ENCODE results near the gene PTPRN2. TPM values are rescaled to one million over a fixed set of nuclear protein-coding genes. Genes with fewer than 3 reads are reported as not detected.

The PTPRN2 gene
- total and polyA plus RNA-seq, 2 of the 13 experiments (the other 11 are each of a cell fraction or from before 2014, with no cell fraction given) = 2.5 to 24.2 TPM

GRCh38 chr7:158123214-158123613, 464.4 kb downstream of the PTPRN2 start (continued):
- TF ChIP-seq, protein P1, sequence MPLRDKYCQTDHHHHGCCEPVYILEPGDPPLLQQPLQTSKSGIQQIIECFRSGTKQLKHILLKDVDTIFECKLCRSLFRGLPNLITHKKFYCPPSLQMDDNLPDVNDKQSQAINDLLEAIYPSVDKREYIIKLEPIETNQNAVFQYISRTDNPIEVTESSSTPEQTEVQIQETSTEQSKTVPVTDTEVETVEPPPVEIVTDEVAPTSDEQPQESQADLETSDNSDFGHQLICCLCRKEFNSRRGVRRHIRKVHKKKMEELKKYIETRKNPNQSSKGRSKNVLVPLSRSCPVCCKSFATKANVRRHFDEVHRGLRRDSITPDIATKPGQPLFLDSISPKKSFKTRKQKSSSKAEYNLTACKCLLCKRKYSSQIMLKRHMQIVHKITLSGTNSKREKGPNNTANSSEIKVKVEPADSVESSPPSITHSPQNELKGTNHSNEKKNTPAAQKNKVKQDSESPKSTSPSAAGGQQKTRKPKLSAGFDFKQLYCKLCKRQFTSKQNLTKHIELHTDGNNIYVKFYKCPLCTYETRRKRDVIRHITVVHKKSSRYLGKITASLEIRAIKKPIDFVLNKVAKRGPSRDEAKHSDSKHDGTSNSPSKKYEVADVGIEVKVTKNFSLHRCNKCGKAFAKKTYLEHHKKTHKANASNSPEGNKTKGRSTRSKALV (CRISPR knock-in tag; IDR thresholded peaks at IDR 0.05) = no peak
- TF ChIP-seq ZNF564 (CRISPR knock-in tag; IDR thresholded peaks at IDR 0.05) = no peak
- TF ChIP-seq ZNF644 (CRISPR knock-in tag; IDR thresholded peaks at IDR 0.05; ENCODE audit: low read depth) = no peak
- TF ChIP-seq, protein P2, sequence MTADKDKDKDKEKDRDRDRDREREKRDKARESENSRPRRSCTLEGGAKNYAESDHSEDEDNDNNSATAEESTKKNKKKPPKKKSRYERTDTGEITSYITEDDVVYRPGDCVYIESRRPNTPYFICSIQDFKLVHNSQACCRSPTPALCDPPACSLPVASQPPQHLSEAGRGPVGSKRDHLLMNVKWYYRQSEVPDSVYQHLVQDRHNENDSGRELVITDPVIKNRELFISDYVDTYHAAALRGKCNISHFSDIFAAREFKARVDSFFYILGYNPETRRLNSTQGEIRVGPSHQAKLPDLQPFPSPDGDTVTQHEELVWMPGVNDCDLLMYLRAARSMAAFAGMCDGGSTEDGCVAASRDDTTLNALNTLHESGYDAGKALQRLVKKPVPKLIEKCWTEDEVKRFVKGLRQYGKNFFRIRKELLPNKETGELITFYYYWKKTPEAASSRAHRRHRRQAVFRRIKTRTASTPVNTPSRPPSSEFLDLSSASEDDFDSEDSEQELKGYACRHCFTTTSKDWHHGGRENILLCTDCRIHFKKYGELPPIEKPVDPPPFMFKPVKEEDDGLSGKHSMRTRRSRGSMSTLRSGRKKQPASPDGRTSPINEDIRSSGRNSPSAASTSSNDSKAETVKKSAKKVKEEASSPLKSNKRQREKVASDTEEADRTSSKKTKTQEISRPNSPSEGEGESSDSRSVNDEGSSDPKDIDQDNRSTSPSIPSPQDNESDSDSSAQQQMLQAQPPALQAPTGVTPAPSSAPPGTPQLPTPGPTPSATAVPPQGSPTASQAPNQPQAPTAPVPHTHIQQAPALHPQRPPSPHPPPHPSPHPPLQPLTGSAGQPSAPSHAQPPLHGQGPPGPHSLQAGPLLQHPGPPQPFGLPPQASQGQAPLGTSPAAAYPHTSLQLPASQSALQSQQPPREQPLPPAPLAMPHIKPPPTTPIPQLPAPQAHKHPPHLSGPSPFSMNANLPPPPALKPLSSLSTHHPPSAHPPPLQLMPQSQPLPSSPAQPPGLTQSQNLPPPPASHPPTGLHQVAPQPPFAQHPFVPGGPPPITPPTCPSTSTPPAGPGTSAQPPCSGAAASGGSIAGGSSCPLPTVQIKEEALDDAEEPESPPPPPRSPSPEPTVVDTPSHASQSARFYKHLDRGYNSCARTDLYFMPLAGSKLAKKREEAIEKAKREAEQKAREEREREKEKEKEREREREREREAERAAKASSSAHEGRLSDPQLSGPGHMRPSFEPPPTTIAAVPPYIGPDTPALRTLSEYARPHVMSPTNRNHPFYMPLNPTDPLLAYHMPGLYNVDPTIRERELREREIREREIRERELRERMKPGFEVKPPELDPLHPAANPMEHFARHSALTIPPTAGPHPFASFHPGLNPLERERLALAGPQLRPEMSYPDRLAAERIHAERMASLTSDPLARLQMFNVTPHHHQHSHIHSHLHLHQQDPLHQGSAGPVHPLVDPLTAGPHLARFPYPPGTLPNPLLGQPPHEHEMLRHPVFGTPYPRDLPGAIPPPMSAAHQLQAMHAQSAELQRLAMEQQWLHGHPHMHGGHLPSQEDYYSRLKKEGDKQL (CRISPR knock-in tag; IDR thresholded peaks at IDR 0.05; ENCODE audit: low read depth) = no peak
- TF ChIP-seq ZNF337 (CRISPR knock-in tag; IDR thresholded peaks at IDR 0.05; ENCODE audit: borderline replicate concordance, low read depth) = no peak
- TF ChIP-seq ZBTB7A (CRISPR knock-in tag; IDR thresholded peaks at IDR 0.05) = no peak
- no peak for TF ChIP-seq ZNF629 (CRISPR knock-in tag; conservative IDR thresholded peaks at IDR 0.05)
- no peak for TF ChIP-seq PLRG1 (conservative IDR thresholded peaks at IDR 0.05)
- TF ChIP-seq GTF2F1 (IDR thresholded peaks at IDR 0.05; ENCODE audit: low read length) = no peak
- no peak for TF ChIP-seq ZBTB44 (CRISPR knock-in tag; IDR thresholded peaks at IDR 0.05)
- TF ChIP-seq ZNF530 (CRISPR knock-in tag; IDR thresholded peaks at IDR 0.05; ENCODE audit: low read depth) = no peak
- no peak for TF ChIP-seq ELF1 (CRISPR knock-in tag; IDR thresholded peaks at IDR 0.05)
- no peak for TF ChIP-seq ZFP36 (IDR thresholded peaks at IDR 0.05; ENCODE audit: borderline replicate concordance, low read depth, low read length, partially characterized antibody)
- no peak for TF ChIP-seq ZFP82 (CRISPR knock-in tag; IDR thresholded peaks at IDR 0.05; ENCODE audit: borderline replicate concordance)
- no peak for TF ChIP-seq CENPT (CRISPR knock-in tag; IDR thresholded peaks at IDR 0.05; ENCODE audit: low read depth)
- TF ChIP-seq, protein P3, sequence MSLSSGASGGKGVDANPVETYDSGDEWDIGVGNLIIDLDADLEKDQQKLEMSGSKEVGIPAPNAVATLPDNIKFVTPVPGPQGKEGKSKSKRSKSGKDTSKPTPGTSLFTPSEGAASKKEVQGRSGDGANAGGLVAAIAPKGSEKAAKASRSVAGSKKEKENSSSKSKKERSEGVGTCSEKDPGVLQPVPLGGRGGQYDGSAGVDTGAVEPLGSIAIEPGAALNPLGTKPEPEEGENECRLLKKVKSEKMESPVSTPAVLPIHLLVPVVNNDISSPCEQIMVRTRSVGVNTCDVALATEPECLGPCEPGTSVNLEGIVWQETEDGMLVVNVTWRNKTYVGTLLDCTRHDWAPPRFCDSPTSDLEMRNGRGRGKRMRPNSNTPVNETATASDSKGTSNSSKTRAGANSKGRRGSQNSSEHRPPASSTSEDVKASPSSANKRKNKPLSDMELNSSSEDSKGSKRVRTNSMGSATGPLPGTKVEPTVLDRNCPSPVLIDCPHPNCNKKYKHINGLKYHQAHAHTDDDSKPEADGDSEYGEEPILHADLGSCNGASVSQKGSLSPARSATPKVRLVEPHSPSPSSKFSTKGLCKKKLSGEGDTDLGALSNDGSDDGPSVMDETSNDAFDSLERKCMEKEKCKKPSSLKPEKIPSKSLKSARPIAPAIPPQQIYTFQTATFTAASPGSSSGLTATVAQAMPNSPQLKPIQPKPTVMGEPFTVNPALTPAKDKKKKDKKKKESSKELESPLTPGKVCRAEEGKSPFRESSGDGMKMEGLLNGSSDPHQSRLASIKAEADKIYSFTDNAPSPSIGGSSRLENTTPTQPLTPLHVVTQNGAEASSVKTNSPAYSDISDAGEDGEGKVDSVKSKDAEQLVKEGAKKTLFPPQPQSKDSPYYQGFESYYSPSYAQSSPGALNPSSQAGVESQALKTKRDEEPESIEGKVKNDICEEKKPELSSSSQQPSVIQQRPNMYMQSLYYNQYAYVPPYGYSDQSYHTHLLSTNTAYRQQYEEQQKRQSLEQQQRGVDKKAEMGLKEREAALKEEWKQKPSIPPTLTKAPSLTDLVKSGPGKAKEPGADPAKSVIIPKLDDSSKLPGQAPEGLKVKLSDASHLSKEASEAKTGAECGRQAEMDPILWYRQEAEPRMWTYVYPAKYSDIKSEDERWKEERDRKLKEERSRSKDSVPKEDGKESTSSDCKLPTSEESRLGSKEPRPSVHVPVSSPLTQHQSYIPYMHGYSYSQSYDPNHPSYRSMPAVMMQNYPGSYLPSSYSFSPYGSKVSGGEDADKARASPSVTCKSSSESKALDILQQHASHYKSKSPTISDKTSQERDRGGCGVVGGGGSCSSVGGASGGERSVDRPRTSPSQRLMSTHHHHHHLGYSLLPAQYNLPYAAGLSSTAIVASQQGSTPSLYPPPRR (CRISPR knock-in tag; IDR thresholded peaks at IDR 0.05; ENCODE audit: borderline replicate concordance) = no peak
- TF ChIP-seq MTF2 (CRISPR knock-in tag; IDR thresholded peaks at IDR 0.05; ENCODE audit: borderline replicate concordance) = no peak
- no peak for TF ChIP-seq BRCA1 (CRISPR knock-in tag; IDR thresholded peaks at IDR 0.05)
